SH-SY5Y (cell line): ENCODE measurements around the gene GAS7.

ENCODE experiments used
- GATA2 ChIP-seq: IDR thresholded peaks from 2 replicates; pipeline ENCODE4 v1.6.1; 2011; ENCODE audit warnings: mild to moderate bottlenecking, low read depth, low read length
- GATA3 ChIP-seq: IDR thresholded peaks from 2 replicates; pipeline ENCODE4 v1.6.1; 2011; ENCODE audit warnings: low read depth, mild to moderate bottlenecking, low read length, moderate library complexity

- no peak for TF ChIP-seq GATA2
- no peak for TF ChIP-seq GATA3
Measured at GRCh38 chr17:10069301-10069700, 129.1 kb downstream of the GAS7 start.
